ENCODE results near the gene GRK4. TPM values are rescaled to one million over a fixed set of nuclear protein-coding genes. Genes with fewer than 3 reads are reported as not detected.

GRK4 gene
- total RNA-seq, 1 experiment from 2014 or later, result 4.2 TPM

DNA sequence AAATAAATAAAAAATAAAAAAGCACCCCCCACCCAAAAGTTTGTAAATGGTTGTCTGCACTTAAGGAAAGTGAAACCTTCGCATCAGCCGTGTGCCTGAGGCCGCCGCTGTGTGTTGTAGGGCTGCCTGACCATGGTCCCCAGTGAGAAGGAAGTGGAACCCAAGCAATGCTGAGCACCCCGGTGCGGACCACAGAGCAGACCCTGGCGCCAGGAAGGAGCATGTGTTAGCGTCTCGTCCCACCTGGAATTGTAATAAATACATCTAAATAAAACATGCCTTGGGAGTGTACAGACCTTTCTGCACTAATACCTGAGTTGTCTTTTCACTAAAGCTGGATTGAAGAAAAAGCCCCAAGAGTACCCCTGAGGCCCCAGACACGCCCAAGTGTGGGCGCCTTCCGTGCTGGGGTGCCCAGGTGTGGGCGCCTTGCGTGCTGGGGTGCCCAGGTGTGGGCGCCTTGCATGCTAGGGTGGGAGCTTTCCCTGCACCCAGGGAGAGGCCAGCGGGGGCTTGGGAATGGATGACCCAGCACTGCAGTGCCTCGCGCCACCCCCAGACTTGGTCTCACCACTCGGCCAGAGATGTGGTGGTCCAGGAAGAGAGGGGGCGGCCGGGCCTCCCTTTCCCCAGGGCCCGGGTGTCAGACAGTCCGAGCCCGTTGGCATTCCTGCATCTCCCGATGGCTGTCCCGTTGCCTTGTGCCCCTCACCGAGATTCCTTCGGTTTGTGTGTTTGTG, 77.3 kb downstream of the GRK4 start (continued):
- TF ChIP-seq REST (IDR thresholded peaks at IDR 0.05; ENCODE audit: low read depth) (no peak), EZH2 (IDR thresholded peaks at IDR 0.05) (no peak), ZNF274 (IDR thresholded peaks at IDR 0.05; ENCODE audit: low read depth, low read length) (no peak), SIN3A (IDR thresholded peaks at IDR 0.05; ENCODE audit: low read depth) (no peak), CTCF (IDR thresholded peaks at IDR 0.05 in 2 of 3, conservative IDR thresholded peaks at IDR 0.05 in 1 of 3; ENCODE audit: borderline replicate concordance in 1 of 3, insufficient read depth in 1 of 3, low read depth in 2 of 3, low read length in 2 of 3) (no peak), SP1 (IDR thresholded peaks at IDR 0.05; ENCODE audit: low read depth) (no peak)
